Smooth muscle cell (in vitro differentiated cells): ENCODE results near the gene MYO19. TPM values are rescaled to one million over a fixed set of nuclear protein-coding genes. Genes with fewer than 3 reads are reported as not detected.

Source experiments
- DNase-seq: peaks from one replicate; lab custom pipeline; 2025; ENCODE audit not compliant: unreplicated experiment; lab: John Stamatoyannopoulos, UW
- H2AFZ ChIP-seq: fragments of 200-600 bp; sonication (generic); 2 replicates; pipeline ENCODE4 v1.6.0; 2016; ENCODE audit warnings: antibody characterized with exemption, low read depth, mild to moderate bottlenecking
- H3F3A ChIP-seq: fragments of 200-600 bp; sonication (generic); 2 replicates; pipeline ENCODE4 v1.6.0; 2017; ENCODE audit warnings: antibody characterized with exemption, low read depth
- H3K27ac ChIP-seq: fragments of 200-600 bp; sonication (generic); 2 replicates; pipeline ENCODE4 v1.5.1; 2016; ENCODE audit warnings: low read depth, mild to moderate bottlenecking
- H3K27me3 ChIP-seq: fragments of 200-600 bp; sonication (generic); 2 replicates; pipeline ENCODE4 v1.6.1; 2016; ENCODE audit warnings: low read depth, mild to moderate bottlenecking
- H3K36me3 ChIP-seq: fragments of 200-600 bp; sonication (generic); 2 replicates; pipeline ENCODE4 v1.5.1; 2016; ENCODE audit warnings: low read depth
- H3K4me1 ChIP-seq: fragments of 200-600 bp; sonication (generic); 2 replicates; pipeline ENCODE4 v1.5.1; 2016; ENCODE audit warnings: low read depth
- H3K4me2 ChIP-seq: fragments of 200-600 bp; sonication (generic); 2 replicates; pipeline ENCODE4 v1.6.0; 2016; ENCODE audit warnings: mild to moderate bottlenecking
- H3K4me3 ChIP-seq: fragments of 200-600 bp; sonication (generic); 2 replicates; pipeline ENCODE4 v1.5.1; 2016; ENCODE audit warnings: mild to moderate bottlenecking
- H3K79me2 ChIP-seq: fragments of 200-600 bp; sonication (generic); 2 replicates; pipeline ENCODE4 v1.6.0; 2016; ENCODE audit warnings: low read depth, mild to moderate bottlenecking
- H3K9ac ChIP-seq: fragments of 200-600 bp; sonication (generic); 2 replicates; pipeline ENCODE4 v1.6.0; 2016; ENCODE audit warnings: low read depth
- H3K9me3 ChIP-seq: fragments of 200-600 bp; sonication (generic); replicated peaks from 2 replicates; pipeline ENCODE4 v1.5.1; 2016; ENCODE audit warnings: low read depth
- H4K20me1 ChIP-seq: fragments of 200-600 bp; sonication (generic); 2 replicates; pipeline ENCODE4 v1.6.0; 2016; ENCODE audit warnings: low read depth
- CTCF ChIP-seq: fragments of 200-600 bp; sonication (generic); IDR thresholded peaks from 2 replicates; pipeline ENCODE4 v1.5.1; 2017; ENCODE audit warnings: borderline replicate concordance, mild to moderate bottlenecking, antibody characterized with exemption; ENCODE audit not compliant: insufficient read depth, poor library complexity, severe bottlenecking
- WGBS: methylation state at CpG from one replicate; pipeline ENCODE4 v1.1.7; 2016; ENCODE audit warnings: low lambda C conversion rate; 5-methylcytosine and 5-hydroxymethylcytosine counted together
- polyA plus RNA-seq: library from polyadenylated mRNA; unstranded; fragments of >200 nt; fragmentation: Nextera tagmentation; extraction: Ambion mirVana; gene quantifications from 2 replicates; pipeline ENCODE4 v1.2.1, GENCODE V29; 2016
- total RNA-seq: library from RNA; depleted of rRNA; stranded (reverse); fragments of >200 nt; gene quantifications from 2 replicates; pipeline ENCODE4 v1.2.3, GENCODE V29; 2014

Gene MYO19
- total and polyA plus RNA-seq, 2 experiments from 2014 or later = 20.4 to 34.8 TPM

- TF ChIP-seq CTCF = no peak
- no peaks in the 10 kb centered on the region for H3K36me3 ChIP-seq
- DNase-seq = no peak
- peak overlapping the region; percentile 99 for H2AFZ ChIP-seq
- no peaks in the 10 kb centered on the region for H3K27me3 ChIP-seq
- H3K9me3 ChIP-seq = no peaks in the 10 kb centered on the region
- H3K4me1 ChIP-seq = peaks cover 27% of the 10 kb centered on the region
- WGBS = 2% methylated on average over 10 of the region's 10 CpGs
- H3K9ac ChIP-seq = peak overlapping the region; percentile 99
- H3K4me3 ChIP-seq = peak overlapping the region; percentile 100
- H3F3A ChIP-seq = peaks cover 15% of the 10 kb centered on the region
- H3K79me2 ChIP-seq = peaks cover 55% of the 10 kb centered on the region
- H4K20me1 ChIP-seq = peaks cover 31% of the 10 kb centered on the region
- H3K4me2 ChIP-seq = peak overlapping the region; percentile 95
- peak overlapping the region; percentile 99 for H3K27ac ChIP-seq
Measured at GRCh38 chr17:36544044-36544306, 9.3 kb upstream of the MYO19 start.

- TF ChIP-seq CTCF = no peak
- Histone ChIP-seq H3K4me3 (no peak overlapping the region), H3K27me3 (no peaks in the 10 kb centered on the region), H3K4me2 (no peak overlapping the region), H4K20me1 (peaks cover 19% of the 10 kb centered on the region), H3F3A (peaks cover 19% of the 10 kb centered on the region), H2AFZ (no peak overlapping the region), H3K79me2 (peaks cover 43% of the 10 kb centered on the region), H3K4me1 (peaks cover 23% of the 10 kb centered on the region), H3K36me3 (no peaks in the 10 kb centered on the region), H3K9me3 (no peaks in the 10 kb centered on the region), H3K27ac (no peak overlapping the region), H3K9ac (no peak overlapping the region)
- WGBS = 97% methylated on average over 15 of the region's 15 CpGs
- DNase-seq = no peak
Measured at GRCh38 chr17:36542755-36543154, 8.1 kb upstream of the MYO19 start.

- no peaks in the 10 kb centered on the region for H3K36me3 ChIP-seq
- WGBS = 100% methylated on average over 3 of the region's 3 CpGs
- no peak overlapping the region for H3K4me3 ChIP-seq
- H3K9ac ChIP-seq = no peak overlapping the region
- H4K20me1 ChIP-seq = no peaks in the 10 kb centered on the region
- no peak overlapping the region for H3K4me2 ChIP-seq
- no peak overlapping the region for H2AFZ ChIP-seq
- peaks cover 10% of the 10 kb centered on the region for H3K4me1 ChIP-seq
- no peaks in the 10 kb centered on the region for H3K27me3 ChIP-seq
- no peaks in the 10 kb centered on the region for H3K9me3 ChIP-seq
- no peak overlapping the region for H3K27ac ChIP-seq
- peaks cover 29% of the 10 kb centered on the region for H3K79me2 ChIP-seq
- no peak for DNase-seq
- peaks cover 14% of the 10 kb centered on the region for H3F3A ChIP-seq
- TF ChIP-seq CTCF = no peak
Measured at GRCh38 chr17:36540696-36541095, 6.0 kb upstream of the MYO19 start.

- peak overlapping the region; percentile 82 for H3K27ac ChIP-seq
- no peak for TF ChIP-seq CTCF
- H3K27me3 ChIP-seq = no peaks in the 10 kb centered on the region
- H3K79me2 ChIP-seq = peaks cover 8% of the 10 kb centered on the region
- H3K4me2 ChIP-seq = peak overlapping the region; percentile 89
- H3K4me1 ChIP-seq = peaks cover 10% of the 10 kb centered on the region
- DNase-seq = no peak
- H3K4me3 ChIP-seq = peak overlapping the region; percentile 65
- no peaks in the 10 kb centered on the region for H4K20me1 ChIP-seq
- H3K9me3 ChIP-seq = no peaks in the 10 kb centered on the region
- H3K36me3 ChIP-seq = no peaks in the 10 kb centered on the region
- WGBS = 13% methylated on average over 15 of the region's 15 CpGs
- peak overlapping the region; percentile 10 for H3K9ac ChIP-seq
- peak overlapping the region; percentile 78 for H2AFZ ChIP-seq
- peaks cover 17% of the 10 kb centered on the region for H3F3A ChIP-seq
Measured at GRCh38 chr17:36535669-36536081, 1.0 kb upstream of the MYO19 start.
